ENCODE measurements around the gene TTC1.
"Not testable (repeated sequence)": the region's sequence is repeated elsewhere in the genome, so short reads cannot be mapped to it uniquely, and the experiment has no call there.

Gene TTC1

GRCh38 chr5:160001457-160001856, 7.5 kb upstream of the TTC1 start:
- DNase-seq: no peak

GRCh38 chr5:160007514-160007913, 1.4 kb upstream of the TTC1 start:
- DNase-seq: no peak

DNA sequence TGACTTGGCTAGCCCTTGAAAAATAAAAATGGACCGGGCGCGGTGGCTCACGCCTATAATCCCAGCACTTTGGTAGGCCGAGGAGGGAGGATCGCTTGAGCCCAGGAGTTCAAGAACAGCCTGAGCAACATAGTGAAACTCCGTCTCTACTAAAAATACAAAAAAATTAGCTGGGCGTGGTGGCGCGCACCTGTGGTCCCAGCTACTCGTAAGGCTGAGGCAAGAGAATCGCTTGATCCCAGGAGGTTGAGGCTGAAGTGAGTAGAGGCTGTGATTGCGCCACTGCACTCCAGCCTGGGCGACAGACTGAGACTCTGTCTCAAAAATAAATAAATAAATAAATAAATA, 436 bp upstream of the TTC1 start:
- not testable (repeated sequence) for DNase-seq

DNA sequence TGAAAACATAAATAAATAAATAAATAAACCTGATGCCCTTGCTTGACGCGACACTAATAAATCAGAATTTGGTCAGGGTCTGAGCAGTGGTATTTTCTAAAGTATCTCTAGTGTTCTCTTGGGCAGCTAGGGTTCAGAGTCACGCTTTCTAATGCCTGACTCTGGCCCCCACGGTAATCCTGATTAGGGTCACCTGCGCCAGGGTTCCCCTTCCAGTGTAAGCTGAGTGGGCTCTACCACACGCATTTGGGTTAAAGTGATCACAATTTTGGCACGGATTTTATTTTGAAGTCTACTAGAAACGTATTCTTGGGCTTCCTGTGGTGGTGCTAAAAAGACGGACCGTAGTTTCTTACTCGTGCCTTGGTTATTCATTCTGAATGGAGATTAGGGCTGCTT, 651 bp downstream of the TTC1 start:
- no peak for DNase-seq

- DNase-seq: no peak
These were observed 2.5 kb downstream of the TTC1 start for GRCh38 chr5:160011471-160011870.

- not testable (repeated sequence) for DNase-seq
These were observed 5.3 kb downstream of the TTC1 start for GRCh38 chr5:160014197-160014596.

- no peak for DNase-seq
These were observed 10.1 kb downstream of the TTC1 start for GRCh38 chr5:160018945-160019625.

- DNase-seq: no peak
These were observed 11.4 kb downstream of the TTC1 start for GRCh38 chr5:160020266-160020770.

DNA sequence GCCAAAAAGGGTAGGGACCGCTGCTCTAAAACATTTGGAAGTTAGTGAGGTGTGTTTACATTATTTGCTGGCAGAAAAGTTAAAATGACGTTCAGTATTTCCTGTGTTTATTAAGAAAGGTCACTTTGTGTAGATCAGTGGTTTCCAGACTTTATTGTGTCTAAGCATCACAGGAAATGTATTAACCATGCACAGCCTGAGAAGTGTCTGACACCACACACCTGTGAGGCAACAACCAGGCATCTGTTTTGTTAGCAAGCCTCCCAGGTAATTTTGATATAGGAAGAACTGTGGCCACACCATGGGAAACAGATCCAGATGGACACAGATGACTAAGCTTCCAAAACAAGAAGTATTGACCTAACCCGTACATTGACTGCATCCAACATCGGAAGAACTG, 12.0 kb downstream of the TTC1 start:
- DNase-seq: no peak

DNA sequence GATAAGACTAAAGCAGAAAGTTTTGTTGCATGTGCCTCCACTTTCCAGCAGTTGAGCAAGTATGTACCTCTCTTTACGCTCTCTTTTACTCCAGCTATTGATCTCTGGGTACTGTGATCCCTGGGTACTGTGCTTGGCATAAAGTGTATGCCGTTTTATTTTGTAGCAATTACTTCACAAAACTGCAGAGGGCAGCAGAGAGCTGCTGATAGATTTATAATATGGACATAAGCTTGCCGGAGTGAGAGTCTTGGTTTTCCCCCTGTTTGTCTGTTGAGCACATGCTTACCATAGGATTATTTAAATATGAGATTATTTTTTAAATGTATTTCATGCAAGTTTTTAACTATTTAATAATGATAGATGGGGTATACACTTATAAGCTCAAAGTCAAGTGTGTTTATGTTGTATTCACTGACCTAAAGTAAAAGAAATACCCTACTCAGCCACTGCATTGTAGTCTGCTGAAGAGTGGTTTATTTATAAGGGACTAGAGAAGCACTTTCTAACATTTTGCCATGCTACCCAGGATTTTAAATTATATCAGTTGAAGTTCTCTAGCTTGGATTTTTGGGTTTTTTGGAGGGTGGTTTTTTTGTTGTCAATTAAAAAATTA, 13.0 kb downstream of the TTC1 start:
- peak; percentile 1 to 11 for DNase-seq

- DNase-seq: no peak
These were observed 14.3 kb downstream of the TTC1 start for GRCh38 chr5:160023007-160023907.

DNA sequence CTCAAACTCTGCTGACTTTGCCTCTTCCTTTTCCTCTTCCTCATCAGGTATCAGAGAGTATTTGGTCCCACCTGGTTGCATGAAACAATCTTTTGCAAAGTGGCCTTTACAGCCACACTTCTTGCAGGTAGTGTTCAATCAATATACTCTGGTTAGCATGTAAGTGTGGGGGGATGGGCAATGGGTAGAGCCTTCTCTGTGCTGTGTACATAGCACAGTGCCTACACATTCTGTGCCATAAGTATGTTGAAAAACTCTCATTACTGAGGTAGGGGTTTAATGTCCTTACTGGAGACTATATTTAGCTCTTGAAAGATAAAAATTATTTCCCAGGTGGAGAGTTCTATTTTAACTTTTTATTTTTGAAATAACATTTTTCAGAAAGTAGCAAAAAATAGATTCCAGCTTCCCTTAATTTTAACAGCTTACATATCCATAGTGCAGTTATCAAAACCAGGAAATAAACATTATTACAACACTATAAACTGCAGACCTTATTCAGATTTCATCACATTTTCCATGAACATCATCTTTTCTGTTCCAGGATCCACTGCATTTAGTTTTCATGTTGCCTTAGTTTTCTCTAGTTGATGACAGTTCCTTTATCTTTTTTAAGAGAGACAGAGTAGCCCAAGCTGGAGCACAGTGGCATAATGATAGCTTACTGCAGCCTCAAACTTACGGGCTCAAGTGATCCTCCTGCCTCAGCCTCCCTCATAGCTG, 15.1 kb downstream of the TTC1 start:
- no peak for DNase-seq

DNA sequence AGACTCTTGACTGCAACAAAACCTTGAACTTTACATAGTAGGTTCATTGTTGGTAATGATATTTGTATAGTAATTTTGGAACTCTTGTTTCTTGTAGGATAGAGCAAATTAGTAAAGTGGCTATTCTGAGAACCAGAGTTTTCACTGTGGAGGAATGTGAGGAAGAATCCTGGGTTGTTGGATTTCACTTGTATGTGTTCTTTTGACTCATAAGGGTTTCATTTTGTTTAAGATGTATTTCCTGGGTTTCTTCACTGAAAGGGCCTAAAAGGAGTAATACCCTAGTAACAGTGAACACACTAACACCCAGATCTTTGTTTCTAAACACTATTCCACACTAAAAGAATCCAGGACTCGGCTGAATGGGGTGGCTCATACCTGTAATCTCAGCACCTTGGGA, 20.1 kb downstream of the TTC1 start:
- no peak for DNase-seq

- no peak for DNase-seq
These were observed 20.7 kb downstream of the TTC1 start for GRCh38 chr5:160029540-160030139.

GRCh38 chr5:160030631-160031377, 21.9 kb downstream of the TTC1 start:
- DNase-seq: no peak

- no peak for DNase-seq
These were observed 24.8 kb downstream of the TTC1 start for GRCh38 chr5:160033546-160034252.

DNA sequence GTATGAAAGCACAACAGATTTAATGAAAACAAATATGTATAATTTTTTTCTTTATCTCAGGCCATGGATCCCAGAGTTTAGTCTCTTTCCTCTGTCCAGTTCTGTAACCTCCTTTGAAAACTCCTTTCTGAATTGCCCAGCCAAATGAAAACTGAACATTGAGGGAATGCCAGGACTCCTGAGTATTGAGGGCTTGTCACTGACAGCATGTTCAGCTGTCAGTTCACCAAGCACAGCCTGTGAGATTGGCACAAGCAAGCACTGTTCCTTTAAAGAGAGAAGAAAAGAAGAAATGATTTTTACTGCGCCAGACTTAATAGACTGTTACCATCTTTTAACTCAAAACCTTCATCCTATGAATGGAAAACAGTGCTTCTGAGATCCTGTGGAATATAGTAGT, 27.3 kb downstream of the TTC1 start:
- no peak for DNase-seq

GRCh38 chr5:160036884-160037283, 27.9 kb downstream of the TTC1 start:
- no peak for DNase-seq

GRCh38 chr5:160039810-160040470, 31.0 kb downstream of the TTC1 start:
- DNase-seq: no peak

DNA sequence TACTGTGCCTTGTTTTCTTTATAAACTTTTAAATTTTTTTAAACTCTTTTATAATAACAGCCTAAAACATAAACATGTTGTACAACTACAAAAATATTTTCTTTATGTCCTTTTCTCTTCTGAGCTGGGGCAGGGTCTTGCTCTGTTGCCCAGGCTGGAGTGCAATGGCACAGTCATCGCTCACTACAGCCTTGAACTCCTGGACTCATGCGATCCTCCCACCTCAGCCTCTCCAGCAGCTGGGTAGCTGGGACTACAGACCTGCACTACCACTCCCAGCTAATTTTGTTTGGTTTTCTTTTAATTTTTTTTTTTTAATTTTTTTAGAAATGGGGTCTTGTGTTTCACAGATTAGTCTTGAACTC, 31.5 kb downstream of the TTC1 start:
- no peak for DNase-seq

DNA sequence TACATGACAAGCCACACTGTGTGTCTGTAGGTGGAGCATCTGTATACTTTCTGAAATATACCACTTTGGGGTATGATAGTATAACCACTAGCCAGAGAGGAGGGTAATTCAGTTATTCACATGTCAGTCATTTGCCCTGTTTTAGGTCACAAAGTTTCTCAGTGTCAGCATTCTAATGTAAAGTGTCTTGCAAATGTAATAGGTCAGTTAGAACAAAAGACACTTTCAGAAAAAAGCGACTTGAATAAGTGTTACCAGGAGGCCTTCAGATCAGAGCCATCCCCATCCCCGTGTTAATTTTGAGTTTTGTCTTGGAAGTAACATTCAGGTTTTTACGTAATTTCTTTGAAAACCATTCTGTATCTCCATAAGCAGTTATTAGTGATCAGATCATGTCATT, 33.7 kb downstream of the TTC1 start:
- DNase-seq: no peak
